Brain microvascular endothelial cell (primary cell): ENCODE measurements around the gene WFIKKN1.

ENCODE experiments used
- DNase-seq: peaks from one replicate; pipeline ENCODE4 v3.0.0-alpha.2; 2020
- H3K27ac ChIP-seq: fragments of 250-450 bp; sonication (Bioruptor Pico); 2 replicates; pipeline ENCODE4 v1.5.1; 2020; ENCODE audit warnings: mild to moderate bottlenecking, moderate library complexity
- H3K27me3 ChIP-seq: fragments of 250-450 bp; sonication (Bioruptor Pico); replicated peaks from 2 replicates; pipeline ENCODE4 v1.5.1; 2020; ENCODE audit warnings: mild to moderate bottlenecking
- H3K36me3 ChIP-seq: fragments of 250-450 bp; sonication (Bioruptor Pico); replicated peaks from 2 replicates; pipeline ENCODE4 v1.5.1; 2020; ENCODE audit warnings: mild to moderate bottlenecking
- H3K4me3 ChIP-seq: 2 replicates; pipeline ENCODE4 v1.5.1; 2011; ENCODE audit warnings: low read depth, mild to moderate bottlenecking, control low read depth, low read length, moderate library complexity
- in situ Hi-C: cut with HindIII; loops from 2 replicates; pipeline ENCODE4 v1.10.0; 2017; ENCODE audit warnings: low sequenced_read_pairs, low pct_ligation_motif_present
- TF ChIP-seq, protein P1 (sequence below): IDR thresholded peaks from 2 replicates; pipeline ENCODE4 v1.5.1; 2011; ENCODE audit warnings: low read depth, mild to moderate bottlenecking, moderate library complexity, low read length, control low read depth, inconsistent platforms; ENCODE audit errors: missing control alignments

Gene WFIKKN1

DNA sequence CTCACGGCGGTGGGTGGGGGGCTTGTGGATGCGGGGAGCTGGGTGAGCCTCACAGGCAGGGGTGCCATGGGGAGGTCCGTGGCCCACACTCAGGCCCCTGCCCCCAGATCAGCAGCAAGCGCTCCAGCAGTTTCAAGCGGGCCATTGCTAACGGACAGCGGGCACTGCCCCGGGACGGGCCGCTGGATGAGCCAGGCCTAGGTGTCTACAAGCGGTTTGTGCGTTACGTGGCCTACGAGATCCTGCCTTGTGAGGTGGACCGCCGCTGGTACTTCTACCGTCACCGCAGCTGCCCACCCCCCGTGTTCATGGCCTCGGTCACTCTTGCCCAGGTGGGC is 45.7 kb downstream of the WFIKKN1 start:
- in situ Hi-C loops = no loop called here
- Histone ChIP-seq H3K4me3 (no peak overlapping the region), H3K27ac (no peak overlapping the region), H3K27me3 (no peaks in the 10 kb centered on the region), H3K36me3 (peaks cover 27% of the 10 kb centered on the region)
- TF ChIP-seq, protein P1, sequence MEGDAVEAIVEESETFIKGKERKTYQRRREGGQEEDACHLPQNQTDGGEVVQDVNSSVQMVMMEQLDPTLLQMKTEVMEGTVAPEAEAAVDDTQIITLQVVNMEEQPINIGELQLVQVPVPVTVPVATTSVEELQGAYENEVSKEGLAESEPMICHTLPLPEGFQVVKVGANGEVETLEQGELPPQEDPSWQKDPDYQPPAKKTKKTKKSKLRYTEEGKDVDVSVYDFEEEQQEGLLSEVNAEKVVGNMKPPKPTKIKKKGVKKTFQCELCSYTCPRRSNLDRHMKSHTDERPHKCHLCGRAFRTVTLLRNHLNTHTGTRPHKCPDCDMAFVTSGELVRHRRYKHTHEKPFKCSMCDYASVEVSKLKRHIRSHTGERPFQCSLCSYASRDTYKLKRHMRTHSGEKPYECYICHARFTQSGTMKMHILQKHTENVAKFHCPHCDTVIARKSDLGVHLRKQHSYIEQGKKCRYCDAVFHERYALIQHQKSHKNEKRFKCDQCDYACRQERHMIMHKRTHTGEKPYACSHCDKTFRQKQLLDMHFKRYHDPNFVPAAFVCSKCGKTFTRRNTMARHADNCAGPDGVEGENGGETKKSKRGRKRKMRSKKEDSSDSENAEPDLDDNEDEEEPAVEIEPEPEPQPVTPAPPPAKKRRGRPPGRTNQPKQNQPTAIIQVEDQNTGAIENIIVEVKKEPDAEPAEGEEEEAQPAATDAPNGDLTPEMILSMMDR = no peak
- no peak for DNase-seq

DNA sequence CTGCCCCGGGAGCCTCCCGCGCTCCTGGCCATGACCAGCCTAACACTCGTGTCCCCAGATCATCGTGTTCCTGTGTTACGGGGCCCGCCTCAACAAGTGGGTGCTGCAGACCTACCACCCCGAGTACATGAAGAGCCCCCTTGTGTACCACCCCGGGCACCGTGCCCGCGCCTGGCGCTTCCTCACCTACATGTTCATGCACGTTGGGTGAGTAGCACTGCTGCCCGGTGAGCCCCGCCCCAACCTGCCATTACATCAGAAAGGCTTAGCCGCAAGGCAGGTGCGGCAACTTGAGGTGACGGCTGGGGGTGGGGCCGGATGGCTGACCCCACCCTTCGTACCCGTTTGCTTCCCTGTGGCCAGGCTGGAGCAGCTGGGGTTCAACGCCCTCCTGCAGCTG is 46.1 kb downstream of the WFIKKN1 start:
- no peak for DNase-seq

DNA sequence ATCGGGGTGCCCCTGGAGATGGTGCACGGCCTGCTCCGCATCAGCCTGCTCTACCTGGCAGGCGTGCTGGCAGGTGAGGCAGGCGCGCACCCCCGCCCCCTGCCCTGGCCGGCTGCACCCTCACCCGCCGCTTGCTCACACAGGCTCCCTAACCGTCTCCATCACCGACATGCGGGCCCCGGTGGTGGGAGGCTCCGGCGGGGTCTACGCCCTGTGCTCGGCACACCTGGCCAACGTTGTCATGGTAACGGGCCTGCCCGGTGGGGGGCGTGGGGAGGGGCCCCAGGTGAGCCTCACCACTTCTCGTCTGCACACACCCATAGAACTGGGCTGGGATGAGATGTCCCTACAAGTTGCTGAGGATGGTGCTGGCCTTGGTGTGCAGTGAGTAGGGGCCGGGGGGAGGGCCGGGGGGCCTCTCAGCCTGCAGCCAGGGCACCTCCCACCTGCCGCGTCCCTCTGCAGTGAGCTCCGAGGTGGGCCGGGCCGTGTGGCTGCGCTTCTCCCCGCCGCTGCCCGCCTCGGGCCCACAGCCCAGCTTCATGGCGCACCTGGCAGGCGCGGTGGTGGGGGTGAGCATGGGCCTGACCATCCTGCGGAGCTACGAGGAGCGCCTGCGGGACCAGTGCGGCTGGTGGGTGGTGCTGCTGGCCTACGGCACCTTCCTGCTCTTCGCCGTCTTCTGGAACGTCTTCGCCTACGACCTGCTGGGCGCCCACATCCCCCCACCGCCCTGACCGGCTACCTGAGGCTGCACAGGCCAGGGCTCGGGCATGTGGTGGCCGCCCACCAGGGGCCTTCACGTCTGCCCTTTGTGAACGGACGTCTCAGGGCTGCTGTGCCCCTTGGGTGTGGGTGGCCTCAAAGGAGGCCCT is 46.8 kb downstream of the WFIKKN1 start:
- no peak for DNase-seq
- H3K27ac ChIP-seq = no peak overlapping the region
- no peak overlapping the region for H3K4me3 ChIP-seq
- in situ Hi-C loops = no loop called here
- H3K36me3 ChIP-seq = peaks cover 30% of the 10 kb centered on the region
- TF ChIP-seq, protein P1 = no peak
- no peaks in the 10 kb centered on the region for H3K27me3 ChIP-seq

More for the DNA sequence above, 46.1 kb downstream of the WFIKKN1 start:
- in situ Hi-C loops = no loop called here
- TF ChIP-seq, protein P1 = no peak
- Histone ChIP-seq H3K27ac (no peak overlapping the region), H3K27me3 (no peaks in the 10 kb centered on the region), H3K36me3 (peaks cover 30% of the 10 kb centered on the region), H3K4me3 (no peak overlapping the region)

DNA sequence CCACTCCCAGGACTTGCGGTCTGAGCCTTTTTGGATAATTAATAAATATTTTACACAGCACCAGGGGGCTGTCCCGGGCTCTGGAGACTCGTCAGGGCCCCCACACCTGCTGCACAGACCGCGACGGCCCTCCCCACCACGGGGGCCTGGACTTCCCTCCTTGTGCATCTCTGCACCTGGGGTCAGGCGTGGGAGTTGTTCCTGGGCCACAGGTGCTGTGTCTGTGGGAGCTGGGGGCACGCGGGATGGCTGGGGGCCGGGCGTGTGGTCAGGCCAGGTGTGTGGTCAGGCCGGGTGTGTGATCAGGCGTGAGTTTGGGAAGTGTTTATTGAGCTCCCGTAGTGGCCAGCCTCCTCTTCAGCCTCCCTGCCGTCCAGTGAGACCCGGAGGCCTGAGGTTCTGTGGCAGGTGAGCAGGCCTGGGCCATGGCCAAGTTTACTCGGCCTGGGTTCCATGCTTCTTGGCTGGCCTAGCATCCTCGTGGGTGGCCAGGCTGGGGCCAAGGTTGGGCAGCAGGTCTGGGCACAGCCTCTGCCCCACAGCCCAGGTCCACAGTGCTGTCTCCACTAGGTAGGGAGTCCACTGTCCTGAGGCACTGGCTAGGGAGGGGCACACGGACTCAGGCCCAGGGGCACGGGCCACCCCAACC is 47.5 kb downstream of the WFIKKN1 start:
- Histone ChIP-seq H3K27ac (no peak overlapping the region), H3K4me3 (no peak overlapping the region), H3K27me3 (no peaks in the 10 kb centered on the region), H3K36me3 (peaks cover 30% of the 10 kb centered on the region)
- in situ Hi-C loops = no loop called here
- TF ChIP-seq, protein P1 = no peak
- no peak for DNase-seq

DNA sequence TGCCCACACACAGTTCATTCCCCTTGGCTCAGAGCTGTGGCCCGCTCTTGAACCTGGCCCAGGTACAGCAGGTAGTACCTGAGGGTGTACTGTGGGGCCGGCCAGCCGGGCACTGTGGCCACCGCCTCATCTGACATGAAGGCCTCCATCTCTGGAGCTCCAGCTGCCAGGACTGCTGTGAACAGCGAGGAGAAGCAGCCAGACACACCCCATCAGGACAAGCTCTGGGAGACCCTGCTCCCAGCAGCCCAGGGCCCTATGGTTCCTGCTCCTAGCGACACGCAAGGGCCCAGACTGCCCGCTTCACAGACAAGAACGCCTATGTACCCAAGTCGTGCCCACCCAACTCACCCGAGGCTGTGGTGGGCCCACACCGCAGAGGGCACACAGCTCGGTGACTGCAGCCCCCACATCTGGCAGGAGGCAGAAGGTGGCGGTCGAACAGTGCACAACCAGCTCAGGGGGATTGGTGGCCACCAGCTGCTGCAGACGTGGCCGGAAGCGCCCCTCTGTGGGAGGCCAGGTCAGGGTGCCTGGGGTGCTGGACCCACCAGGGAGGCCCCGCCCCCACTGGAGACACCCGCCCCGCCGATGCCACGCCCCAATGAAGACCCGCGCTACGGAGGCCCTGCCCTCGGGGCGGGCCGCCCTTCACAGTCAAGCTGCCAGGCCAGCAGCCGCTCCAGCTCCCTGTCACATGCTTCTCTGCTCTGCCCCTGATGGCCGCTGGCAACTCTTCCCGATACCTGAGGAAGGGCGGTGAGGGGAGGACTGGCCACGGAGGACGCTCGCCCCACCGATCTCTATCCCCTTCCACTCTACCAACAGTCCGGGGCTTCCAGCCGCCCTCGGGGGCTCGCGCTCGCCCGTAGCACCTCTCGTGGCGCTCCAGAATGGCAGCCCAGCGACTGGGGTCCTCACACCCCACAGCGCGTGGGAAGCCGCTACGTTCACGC is 48.4 kb downstream of the WFIKKN1 start:
- H3K27ac ChIP-seq = no peak overlapping the region
- peak overlapping the region; percentile 56 for H3K4me3 ChIP-seq

More for the DNA sequence above, 48.4 kb downstream of the WFIKKN1 start:
- in situ Hi-C loops = no loop called here
- Histone ChIP-seq H3K36me3 (peaks cover 25% of the 10 kb centered on the region), H3K27me3 (no peaks in the 10 kb centered on the region)
- no peak for DNase-seq
- TF ChIP-seq, protein P1 = no peak
